Measurements from ENCODE around the gene SELENOH.
"Not testable (repeated sequence)": the region's sequence is repeated elsewhere in the genome, so short reads cannot be mapped to it uniquely, and the experiment has no call there.

Gene SELENOH, protein sequence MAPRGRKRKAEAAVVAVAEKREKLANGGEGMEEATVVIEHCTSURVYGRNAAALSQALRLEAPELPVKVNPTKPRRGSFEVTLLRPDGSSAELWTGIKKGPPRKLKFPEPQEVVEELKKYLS
- 6.4 to 9.3 (median 9.3) reads per million in 3 donors for total RNA-seq

DNA sequence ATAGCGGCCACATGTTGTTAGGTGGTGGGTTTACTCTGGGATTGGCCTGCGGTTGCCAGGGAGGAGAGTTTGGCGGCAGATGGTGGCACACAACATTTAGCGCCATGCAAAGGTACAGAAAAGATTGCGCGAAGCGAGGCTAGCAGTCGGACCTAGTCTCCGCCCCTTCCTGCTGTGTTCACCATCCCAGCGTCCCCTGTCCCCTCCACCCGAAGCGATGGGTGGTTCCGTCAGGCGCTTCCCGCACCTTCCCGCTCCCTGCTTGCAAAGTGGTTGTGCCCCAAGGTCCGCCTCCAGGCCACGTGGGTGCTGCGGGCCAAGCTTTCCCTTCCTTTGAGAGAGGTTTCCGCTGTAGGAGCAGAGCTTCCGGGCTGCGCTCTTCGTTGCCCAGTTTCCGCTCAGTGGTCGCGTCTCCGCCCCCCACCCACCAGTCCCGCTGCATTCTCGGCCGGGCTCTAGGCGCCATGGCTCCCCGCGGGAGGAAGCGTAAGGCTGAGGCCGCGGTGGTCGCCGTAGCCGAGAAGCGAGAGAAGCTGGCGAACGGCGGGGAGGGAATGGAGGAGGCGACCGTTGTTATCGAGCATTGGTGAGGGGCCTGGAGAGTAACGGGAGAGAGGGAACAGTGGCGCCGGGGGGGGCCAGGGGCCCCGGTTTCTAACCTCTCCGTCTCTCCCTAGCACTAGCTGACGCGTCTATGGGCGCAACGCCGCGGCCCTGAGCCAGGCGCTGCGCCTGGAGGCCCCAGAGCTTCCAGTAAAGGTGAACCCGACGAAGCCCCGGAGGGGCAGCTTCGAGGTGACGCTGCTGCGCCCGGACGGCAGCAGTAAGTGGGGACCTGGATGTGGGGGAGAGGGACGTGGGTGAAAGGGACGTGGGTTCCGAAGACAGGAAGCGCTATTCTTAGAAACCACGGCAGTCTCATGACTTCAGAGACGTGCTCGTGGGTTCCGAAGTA, at the start of gene SELENOH:
TSS of gene SELENOH (plus strand) at position 360 of the 955 bp plus-strand sequence. CDS start at position 465, 105 bp downstream.
- peak; percentile 84 to 88 (median 88) for DNase-seq
- H3K27ac ChIP-seq (ENCODE audit: insufficient read depth, low read length, poor library complexity, severe bottlenecking): peak within 1 kb of the TSS; percentile 92
- H3K4me3 ChIP-seq (ENCODE audit: insufficient read depth, low read depth, low read length, poor library complexity, severe bottlenecking): peak within 1 kb of the TSS; percentile 87
- H3K36me3 ChIP-seq (ENCODE audit: control insufficient read depth, insufficient read depth, low read length): peaks cover 38% of the 10 kb centered on the region
- H3K4me1 ChIP-seq (ENCODE audit: control insufficient read depth, insufficient read depth, low read length, poor library complexity, severe bottlenecking): peaks cover 11% of the 10 kb centered on the region
- H3K27me3 ChIP-seq (replicated peaks; ENCODE audit: control insufficient read depth, insufficient read depth, low read length, poor library complexity, severe bottlenecking): no peaks in the 10 kb centered on the region
- H3K9me3 ChIP-seq (ENCODE audit: control insufficient read depth, low read length): no peaks in the 10 kb centered on the region

DNA sequence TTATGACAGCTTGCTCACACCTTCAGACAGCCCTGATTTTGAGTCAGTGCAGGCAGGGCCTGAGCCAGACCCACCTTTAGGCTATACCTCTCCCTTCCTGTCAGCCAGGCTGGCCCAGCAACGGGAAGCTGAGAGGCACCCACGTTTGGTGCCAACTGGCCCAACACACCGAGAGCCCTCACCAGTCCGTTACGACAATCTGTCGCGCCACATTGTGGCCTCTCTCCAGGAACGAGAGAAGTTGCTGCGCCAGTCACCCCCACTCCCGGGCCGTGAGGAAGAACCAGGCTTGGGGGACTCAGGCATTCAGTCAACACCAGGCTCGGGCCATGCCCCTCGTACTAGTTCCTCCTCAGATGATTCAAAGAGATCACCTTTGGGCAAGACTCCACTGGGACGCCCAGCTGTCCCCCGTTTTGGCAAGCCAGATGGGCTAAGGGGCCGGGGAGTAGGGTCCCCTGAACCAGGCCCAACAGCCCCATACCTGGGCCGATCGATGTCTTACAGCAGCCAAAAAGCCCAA, 42.4 kb upstream of the SELENOH start:
- Histone ChIP-seq H3K27me3 (replicated peaks; ENCODE audit: control insufficient read depth, insufficient read depth, low read length, poor library complexity, severe bottlenecking) (no peaks in the 10 kb centered on the region), H3K4me1 (ENCODE audit: control insufficient read depth, insufficient read depth, low read length, poor library complexity, severe bottlenecking) (no peaks in the 10 kb centered on the region), H3K36me3 (ENCODE audit: control insufficient read depth, insufficient read depth, low read length) (peaks cover 66% of the 10 kb centered on the region), H3K4me3 (ENCODE audit: insufficient read depth, low read depth, low read length, poor library complexity, severe bottlenecking) (no peak overlapping the region), H3K27ac (ENCODE audit: insufficient read depth, low read length, poor library complexity, severe bottlenecking) (no peak overlapping the region), H3K9me3 (ENCODE audit: control insufficient read depth, low read length) (no peaks in the 10 kb centered on the region)
- DNase-seq: no peak

DNA sequence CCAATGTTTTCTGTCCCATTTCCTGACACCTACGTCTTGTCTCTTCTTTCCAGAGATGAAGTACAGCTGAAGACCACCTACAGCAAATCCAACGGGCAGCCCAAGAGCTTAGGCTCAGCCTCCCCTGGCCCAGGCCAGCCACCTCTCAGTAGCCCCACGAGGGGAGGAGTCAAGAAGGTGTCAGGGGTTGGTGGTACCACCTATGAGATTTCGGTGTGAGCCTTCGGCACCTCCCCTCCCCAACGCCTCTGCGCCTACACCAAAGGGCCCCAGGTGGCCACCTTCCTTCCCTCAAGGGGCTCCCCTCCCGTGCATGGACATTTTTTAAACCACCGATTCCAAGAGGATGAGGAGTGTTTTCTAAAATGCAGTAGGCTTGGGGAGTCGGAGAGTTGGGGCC, 41.5 kb upstream of the SELENOH start:
- peaks cover 68% of the 10 kb centered on the region for H3K36me3 ChIP-seq (ENCODE audit: control insufficient read depth, insufficient read depth, low read length)
- H3K27me3 ChIP-seq (replicated peaks; ENCODE audit: control insufficient read depth, insufficient read depth, low read length, poor library complexity, severe bottlenecking): no peaks in the 10 kb centered on the region
- no peaks in the 10 kb centered on the region for H3K9me3 ChIP-seq (ENCODE audit: control insufficient read depth, low read length)
- H3K27ac ChIP-seq (ENCODE audit: insufficient read depth, low read length, poor library complexity, severe bottlenecking): no peak overlapping the region
- no peaks in the 10 kb centered on the region for H3K4me1 ChIP-seq (ENCODE audit: control insufficient read depth, insufficient read depth, low read length, poor library complexity, severe bottlenecking)
- H3K4me3 ChIP-seq (ENCODE audit: insufficient read depth, low read depth, low read length, poor library complexity, severe bottlenecking): no peak overlapping the region
- no peak for DNase-seq

DNA sequence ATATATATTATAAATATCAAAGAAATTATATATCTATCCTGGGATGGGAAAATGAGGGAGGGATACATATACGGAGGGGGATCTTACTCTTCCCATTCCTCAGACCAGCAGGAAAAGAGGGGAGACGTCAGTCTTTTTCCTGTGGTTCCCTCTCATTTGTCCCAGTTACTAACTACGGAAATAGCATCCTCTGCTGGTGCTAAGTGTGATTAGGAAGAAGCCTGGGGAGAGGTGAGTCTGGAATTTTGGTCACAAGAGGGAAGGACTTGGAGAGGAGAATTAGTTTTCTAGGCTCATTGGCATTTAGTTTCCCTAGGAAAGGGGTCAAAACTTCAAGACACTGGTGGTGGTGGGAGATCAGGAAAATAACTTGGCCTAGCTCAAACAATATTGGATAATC, 40.9 kb upstream of the SELENOH start:
- peaks cover 64% of the 10 kb centered on the region for H3K36me3 ChIP-seq (ENCODE audit: control insufficient read depth, insufficient read depth, low read length)
- H3K4me1 ChIP-seq (ENCODE audit: control insufficient read depth, insufficient read depth, low read length, poor library complexity, severe bottlenecking): no peaks in the 10 kb centered on the region
- no peak overlapping the region for H3K27ac ChIP-seq (ENCODE audit: insufficient read depth, low read length, poor library complexity, severe bottlenecking)
- H3K9me3 ChIP-seq (ENCODE audit: control insufficient read depth, low read length): no peaks in the 10 kb centered on the region
- no peaks in the 10 kb centered on the region for H3K27me3 ChIP-seq (replicated peaks; ENCODE audit: control insufficient read depth, insufficient read depth, low read length, poor library complexity, severe bottlenecking)
- DNase-seq: no peak
- H3K4me3 ChIP-seq (ENCODE audit: insufficient read depth, low read depth, low read length, poor library complexity, severe bottlenecking): no peak overlapping the region

DNA sequence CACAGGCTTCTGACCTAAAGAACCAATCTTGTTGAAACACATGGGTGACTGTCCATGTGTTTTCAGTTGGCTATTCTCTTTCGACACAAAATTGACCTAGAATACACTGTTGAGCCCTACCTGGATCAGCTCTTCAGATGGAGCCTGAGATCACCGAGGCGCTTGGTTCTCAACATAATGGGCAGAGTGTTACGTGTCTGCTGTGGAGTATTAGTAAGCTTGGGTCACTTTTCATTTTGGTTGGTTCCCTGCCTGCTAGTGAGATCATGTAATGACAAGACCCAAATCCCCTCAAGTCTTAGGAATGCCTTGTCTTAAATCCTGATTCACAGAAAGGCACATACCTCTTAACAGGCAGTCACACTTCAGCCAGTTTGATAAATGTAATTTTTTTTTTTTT, 38.0 kb upstream of the SELENOH start:
- H3K4me3 ChIP-seq (ENCODE audit: insufficient read depth, low read depth, low read length, poor library complexity, severe bottlenecking): no peak overlapping the region
- H3K4me1 ChIP-seq (ENCODE audit: control insufficient read depth, insufficient read depth, low read length, poor library complexity, severe bottlenecking): no peaks in the 10 kb centered on the region
- H3K27me3 ChIP-seq (replicated peaks; ENCODE audit: control insufficient read depth, insufficient read depth, low read length, poor library complexity, severe bottlenecking): no peaks in the 10 kb centered on the region
- no peak overlapping the region for H3K27ac ChIP-seq (ENCODE audit: insufficient read depth, low read length, poor library complexity, severe bottlenecking)
- no peaks in the 10 kb centered on the region for H3K9me3 ChIP-seq (ENCODE audit: control insufficient read depth, low read length)
- peaks cover 45% of the 10 kb centered on the region for H3K36me3 ChIP-seq (ENCODE audit: control insufficient read depth, insufficient read depth, low read length)
- DNase-seq: no peak

DNA sequence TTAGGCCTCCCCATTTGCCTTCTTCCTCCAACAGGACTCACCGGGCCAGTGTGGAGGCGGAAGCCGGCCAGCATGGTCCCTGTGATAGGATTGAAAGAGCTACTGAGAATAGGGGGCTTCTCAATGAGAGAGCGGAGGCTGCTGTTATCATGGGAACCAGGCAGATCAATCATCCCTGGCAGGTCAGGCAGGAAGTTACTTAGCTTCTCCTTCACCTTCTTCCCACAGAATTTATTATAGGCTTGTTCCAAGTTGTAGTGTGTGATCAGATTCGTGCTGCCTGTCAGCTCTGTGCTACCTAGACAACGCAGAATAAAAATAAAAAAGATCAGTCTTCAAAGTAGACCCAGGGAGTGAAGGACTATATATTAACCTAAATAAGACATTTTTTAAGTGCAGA, 36.4 kb upstream of the SELENOH start:
- H3K27me3 ChIP-seq (replicated peaks; ENCODE audit: control insufficient read depth, insufficient read depth, low read length, poor library complexity, severe bottlenecking): no peaks in the 10 kb centered on the region
- no peaks in the 10 kb centered on the region for H3K9me3 ChIP-seq (ENCODE audit: control insufficient read depth, low read length)
- H3K36me3 ChIP-seq (ENCODE audit: control insufficient read depth, insufficient read depth, low read length): peaks cover 29% of the 10 kb centered on the region
- no peak for DNase-seq
- H3K4me3 ChIP-seq (ENCODE audit: insufficient read depth, low read depth, low read length, poor library complexity, severe bottlenecking): no peak overlapping the region
- H3K27ac ChIP-seq (ENCODE audit: insufficient read depth, low read length, poor library complexity, severe bottlenecking): no peak overlapping the region
- H3K4me1 ChIP-seq (ENCODE audit: control insufficient read depth, insufficient read depth, low read length, poor library complexity, severe bottlenecking): no peaks in the 10 kb centered on the region

DNA sequence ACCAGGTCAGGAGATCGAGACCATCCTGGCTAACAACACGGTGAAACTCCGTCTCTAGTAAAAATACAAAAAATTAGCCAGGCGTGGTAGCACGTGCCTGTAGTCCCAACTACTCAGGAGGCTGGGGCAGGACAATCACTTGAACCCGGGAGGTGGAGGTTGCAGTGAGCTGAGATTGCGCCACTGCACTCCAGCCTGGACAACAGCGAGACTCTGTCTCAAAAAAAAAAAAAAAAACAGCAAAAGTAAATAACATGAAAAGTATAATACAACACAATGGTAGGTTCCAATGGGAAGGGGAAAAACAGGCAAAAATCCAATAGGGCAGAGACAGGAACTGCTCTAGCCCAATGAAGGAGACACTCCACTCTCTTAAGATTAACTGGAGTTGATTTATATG, 35.9 kb upstream of the SELENOH start:
- not testable (repeated sequence) for H3K27ac ChIP-seq (ENCODE audit: insufficient read depth, low read length, poor library complexity, severe bottlenecking); H3K9me3 ChIP-seq (ENCODE audit: control insufficient read depth, low read length); H3K4me3 ChIP-seq (ENCODE audit: insufficient read depth, low read depth, low read length, poor library complexity, severe bottlenecking); DNase-seq; H3K27me3 ChIP-seq (replicated peaks; ENCODE audit: control insufficient read depth, insufficient read depth, low read length, poor library complexity, severe bottlenecking); H3K4me1 ChIP-seq (ENCODE audit: control insufficient read depth, insufficient read depth, low read length, poor library complexity, severe bottlenecking)
- H3K36me3 ChIP-seq (ENCODE audit: control insufficient read depth, insufficient read depth, low read length): peaks cover 25% of the 10 kb centered on the region

DNA sequence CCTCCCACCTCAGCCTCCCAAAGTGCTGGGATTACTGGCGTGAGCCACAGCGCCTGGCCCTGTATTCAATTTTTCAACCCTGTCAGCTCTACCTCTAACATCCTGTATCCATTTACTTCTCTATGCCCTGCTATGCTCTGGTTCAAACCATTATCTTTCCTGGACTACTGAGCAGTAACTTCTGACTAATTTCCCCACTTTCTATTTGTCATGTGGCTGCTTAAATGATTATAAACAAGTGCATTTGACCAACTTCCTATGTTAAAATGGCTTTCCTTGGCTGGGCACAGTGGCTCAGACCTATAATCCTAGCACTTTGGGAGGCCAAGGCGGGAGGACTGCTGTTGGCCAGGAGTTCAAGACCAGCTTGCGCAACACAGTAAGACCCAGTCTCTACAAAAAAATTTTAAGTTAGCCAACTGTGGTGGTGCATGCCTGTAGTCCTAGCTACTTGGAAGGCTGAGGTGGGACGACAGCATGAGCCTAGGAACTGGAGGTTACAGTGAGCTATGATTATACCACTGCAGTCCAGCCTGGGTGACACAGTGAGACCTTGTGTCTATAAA, 31.4 kb upstream of the SELENOH start:
- DNase-seq: no peak
- H3K36me3 ChIP-seq (ENCODE audit: control insufficient read depth, insufficient read depth, low read length): peaks cover under 1% of the 10 kb centered on the region
- no peaks in the 10 kb centered on the region for H3K9me3 ChIP-seq (ENCODE audit: control insufficient read depth, low read length)
- H3K4me1 ChIP-seq (ENCODE audit: control insufficient read depth, insufficient read depth, low read length, poor library complexity, severe bottlenecking): peaks cover 24% of the 10 kb centered on the region
- H3K27me3 ChIP-seq (replicated peaks; ENCODE audit: control insufficient read depth, insufficient read depth, low read length, poor library complexity, severe bottlenecking): no peaks in the 10 kb centered on the region
- H3K27ac ChIP-seq (ENCODE audit: insufficient read depth, low read length, poor library complexity, severe bottlenecking): no peak overlapping the region
- H3K4me3 ChIP-seq (ENCODE audit: insufficient read depth, low read depth, low read length, poor library complexity, severe bottlenecking): no peak overlapping the region

DNA sequence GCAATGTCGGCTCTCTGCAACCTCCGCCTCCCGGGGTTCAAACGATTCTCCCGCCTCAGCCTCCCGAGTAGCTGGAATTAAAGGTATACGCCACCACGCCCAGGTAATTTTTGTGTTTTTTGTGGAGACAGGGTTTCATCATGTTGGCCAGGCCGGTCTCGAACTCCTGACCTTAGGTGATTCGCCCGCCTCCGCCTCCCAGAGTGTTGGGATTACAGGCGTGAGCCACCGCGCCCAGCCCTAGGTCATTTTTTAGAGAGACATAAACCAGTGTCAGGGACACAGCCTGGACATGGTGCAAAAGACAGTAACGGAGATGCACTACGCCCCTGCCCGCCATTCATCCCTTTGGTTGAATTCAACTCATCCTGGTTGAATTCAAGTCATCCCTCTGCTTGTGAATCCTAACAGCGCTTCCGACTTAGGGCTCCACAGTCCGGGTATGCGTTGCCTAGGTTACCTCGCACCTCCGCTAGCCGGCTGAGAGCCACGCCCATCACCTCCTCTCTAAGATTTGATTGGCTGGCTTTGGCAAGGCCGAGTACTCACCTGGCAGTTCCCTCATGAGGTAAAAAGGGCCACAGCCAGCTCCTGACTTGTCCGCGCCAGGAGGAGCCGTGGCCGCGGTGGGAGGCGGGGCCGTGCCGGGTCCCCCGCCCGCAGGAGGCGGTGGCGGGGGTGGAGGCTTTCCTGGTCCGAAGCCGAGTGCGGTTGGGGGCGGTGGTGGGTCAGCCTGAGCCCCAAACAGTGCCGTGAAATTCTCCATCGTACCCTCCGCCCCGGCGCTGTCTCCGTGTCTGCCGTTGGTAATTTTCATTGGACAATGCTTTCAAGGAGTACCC, 29.7 kb upstream of the SELENOH start, which contains the start of gene MED19:
TSS of gene MED19 (minus strand) at position 802 of the 842 bp plus-strand sequence. CDS start at position 766, 36 bp downstream.
- Histone ChIP-seq H3K27ac (ENCODE audit: insufficient read depth, low read length, poor library complexity, severe bottlenecking) (peak within 1 kb of the TSS; percentile 92), H3K4me3 (ENCODE audit: insufficient read depth, low read depth, low read length, poor library complexity, severe bottlenecking) (peak within 1 kb of the TSS; percentile 90), H3K36me3 (ENCODE audit: control insufficient read depth, insufficient read depth, low read length) (no peaks in the 10 kb centered on the region), H3K4me1 (ENCODE audit: control insufficient read depth, insufficient read depth, low read length, poor library complexity, severe bottlenecking) (peaks cover 24% of the 10 kb centered on the region), H3K27me3 (replicated peaks; ENCODE audit: control insufficient read depth, insufficient read depth, low read length, poor library complexity, severe bottlenecking) (no peaks in the 10 kb centered on the region), H3K9me3 (ENCODE audit: control insufficient read depth, low read length) (no peaks in the 10 kb centered on the region)
- DNase-seq: peak; percentile 74 to 79 (median 75)

All from effector memory CD4-positive, alpha-beta T cell (primary cell).